GM12891 (cell line): ENCODE data around the gene TLX2.

Source experiments
- PAX5 ChIP-seq: IDR thresholded peaks from 2 replicates; pipeline ENCODE4 v1.6.1; 2011; ENCODE audit warnings: low read length, moderate library complexity, mild to moderate bottlenecking; ENCODE audit not compliant: insufficient read depth, severe bottlenecking
- POLR2A ChIP-seq: IDR thresholded peaks from 2 replicates; pipeline ENCODE4 v1.6.1; 2011; ENCODE audit warnings: low read depth, low read length, control low read depth
- POLR2AphosphoS5 ChIP-seq: IDR thresholded peaks from 2 replicates; pipeline ENCODE4 v1.6.1; 2011; ENCODE audit warnings: low read depth, low read length, control low read depth
- SPI1 ChIP-seq: IDR thresholded peaks from 2 replicates; pipeline ENCODE4 v1.6.1; 2011; ENCODE audit warnings: low read depth, low read length, control low read depth
- TAF1 ChIP-seq: IDR thresholded peaks from 2 replicates; pipeline ENCODE4 v1.6.1; 2011; ENCODE audit warnings: low read depth, low read length, control low read depth

GRCh38 chr2:74534411-74534810, 20.2 kb downstream of the TLX2 start:
- TF ChIP-seq POLR2A: no peak
- TF ChIP-seq TAF1: no peak
- no peak for TF ChIP-seq SPI1
- no peak for TF ChIP-seq POLR2AphosphoS5
- no peak for TF ChIP-seq PAX5
